ENCODE data around the gene KLHL34. TPM values are rescaled to one million over a fixed set of nuclear protein-coding genes. Genes with fewer than 3 reads are reported as not detected.

KLHL34 gene
- total and polyA plus RNA-seq, 2 of the 13 experiments (the other 11 are each of a cell fraction or from before 2014, with no cell fraction given), result not detected

- TF ChIP-seq JUN (CRISPR knock-in tag; IDR thresholded peaks at IDR 0.05), result no peak
Measured at GRCh38 chrX:21655901-21656586, 2.1 kb downstream of the KLHL34 start (continued).

- Histone ChIP-seq H3K4me2 (ENCODE audit: low read depth, low read length) (no peak overlapping the region), H3K27me3 (ENCODE audit: control insufficient read depth in 1 of 2, insufficient read depth in 2 of 2, low read length in 2 of 2) (no peaks in the 10 kb centered on the region), H3K9me3 (ENCODE audit: low read length) (no peaks in the 10 kb centered on the region), H3K4me3 (replicated peaks in 1 of 3; ENCODE audit: insufficient read depth in 1 of 3, low read depth in 2 of 3, low read length in 3 of 3) (no peak overlapping the region), H3K79me2 (ENCODE audit: insufficient read depth, low read length) (no peaks in the 10 kb centered on the region), H4K20me1 (ENCODE audit: insufficient read depth, low read length) (no peaks in the 10 kb centered on the region), H3K27ac (ENCODE audit: extremely low read length, insufficient read depth, low read length) (no peak overlapping the region), H3K9ac (ENCODE audit: insufficient read depth, low read depth, low read length) (no peak overlapping the region), H2AFZ (ENCODE audit: low read length) (no peak overlapping the region), H3K36me3 (replicated peaks in 1 of 2; ENCODE audit: control insufficient read depth in 1 of 2, insufficient read depth in 2 of 2, low read length in 2 of 2) (no peaks in the 10 kb centered on the region), H3K4me1 (ENCODE audit: insufficient read depth, low read length) (no peaks in the 10 kb centered on the region)
- POLR2A ChIA-PET, result no interaction called here
- DNase-seq (ENCODE audit: low spot score), result no peak
- BruUV-seq (replicated peaks), result no TSS peak
- ATAC-seq, result no peak
- in situ Hi-C loops (cut with HindIII; ENCODE audit: extremely low pct_ligation_motif_present, low pct_unique_long_range_greater_than_20kb) (no loop called here), intact Hi-C loops (cut with micrococcal nuclease; ENCODE audit: unreplicated experiment) (no loop called here)
- 23% methylated on average over 3 of the region's 3 CpGs for WGBS (ENCODE audit: low lambda C conversion rate)
- TF ChIP-seq ZBTB43 (CRISPR knock-in tag; conservative IDR thresholded peaks at IDR 0.05), result no peak
- TF ChIP-seq TIGD3 (CRISPR knock-in tag; IDR thresholded peaks at IDR 0.05; ENCODE audit: borderline replicate concordance), result no peak
- TF ChIP-seq CAMTA2 (CRISPR knock-in tag; IDR thresholded peaks at IDR 0.05; ENCODE audit: borderline replicate concordance), result no peak
- no peak for TF ChIP-seq ZNF18 (CRISPR knock-in tag; IDR thresholded peaks at IDR 0.05; ENCODE audit: insufficient replicate concordance)
- TF ChIP-seq RCOR2 (CRISPR knock-in tag; IDR thresholded peaks at IDR 0.05), result no peak
- no peak for TF ChIP-seq RFXAP (CRISPR knock-in tag; IDR thresholded peaks at IDR 0.05; ENCODE audit: borderline replicate concordance)
- no peak for FAIRE-seq
- CTCF ChIA-PET (ENCODE audit: low intra/inter-chr PET ratio, low total read pairs), result no interaction called here
Measured at GRCh38 chrX:21645886-21646285, 12.2 kb downstream of the KLHL34 start.

Data from HepG2 (cell line).